Germinal center (tissue), 1 donor: ENCODE measurements around the gene ATP7A.
"Not testable (repeated sequence)": the region's sequence is repeated elsewhere in the genome, so short reads cannot be mapped to it uniquely, and the experiment has no call there.

ENCODE experiments used
- DNase-seq: peaks from one replicate; pipeline ENCODE4 v3.0.0; 2012; ENCODE audit warnings: mixed read lengths, low spot score

ATP7A gene

DNA sequence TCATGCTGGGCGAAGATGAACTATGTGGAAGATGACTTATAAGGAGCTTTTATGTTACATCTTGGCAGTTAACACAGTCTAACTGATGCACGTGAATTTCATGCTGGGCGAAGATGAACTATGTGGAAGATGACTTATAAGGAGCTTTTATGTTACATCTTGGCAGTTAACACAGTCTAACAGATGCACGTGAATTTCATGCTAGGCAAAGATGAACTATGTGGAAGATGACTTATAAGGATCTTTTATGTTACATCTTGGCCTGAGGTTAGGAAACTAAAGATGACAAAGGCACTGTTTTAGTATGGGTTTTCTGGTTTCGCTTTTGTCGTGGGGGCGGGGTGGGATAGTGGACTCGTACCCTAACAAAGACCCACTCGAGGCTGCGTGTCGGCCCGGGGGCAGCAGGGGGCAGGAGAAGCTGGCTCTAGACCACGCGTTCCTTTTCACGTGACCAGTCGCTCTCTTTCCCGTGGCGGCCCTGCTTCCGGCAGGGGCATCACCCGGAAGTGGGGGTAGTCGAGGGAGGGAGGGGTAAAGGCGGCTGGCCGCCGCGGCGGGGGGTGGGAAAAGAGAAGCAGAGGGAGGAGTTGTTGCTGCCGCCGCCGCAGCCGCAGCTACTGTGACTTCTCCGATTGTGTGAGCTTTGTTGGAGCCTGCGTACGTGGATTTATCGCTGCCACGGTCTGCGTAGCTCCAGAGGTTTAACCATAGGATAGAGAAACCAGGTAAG is at the start of gene ATP7A:
ATP7A (plus strand) TSS at position 586 of the 733 bp plus-strand sequence. CDS start 60,949 bp downstream, outside the sequence.
- DNase-seq = peak; percentile 90

GRCh38 chrX:77875372-77875771 is 35.1 kb upstream of the ATP7A start:
- no peak for DNase-seq

GRCh38 chrX:77881418-77881817 is 29.1 kb upstream of the ATP7A start:
- not testable (repeated sequence) for DNase-seq

GRCh38 chrX:77892887-77893286 is 17.6 kb upstream of the ATP7A start:
- DNase-seq = no peak

DNA sequence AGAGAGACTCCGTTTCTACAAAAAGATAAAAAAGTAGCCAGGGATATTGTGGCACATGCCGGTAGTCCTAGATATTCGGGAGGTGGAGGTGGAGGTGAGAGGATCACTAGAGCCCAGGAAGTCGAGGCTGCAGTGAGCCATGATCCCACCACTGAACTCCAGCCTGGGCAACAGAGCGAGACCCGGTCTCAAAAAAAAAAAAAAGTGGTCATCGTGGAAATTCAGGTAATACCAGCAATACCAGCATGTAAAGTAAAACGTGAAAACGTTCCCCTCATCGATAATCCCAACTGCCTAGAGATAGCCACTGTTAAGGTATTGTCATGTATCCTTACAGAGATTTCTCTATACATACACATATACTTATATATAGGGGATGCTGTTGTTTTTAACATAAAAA is 16.8 kb upstream of the ATP7A start:
- no peak for DNase-seq

DNA sequence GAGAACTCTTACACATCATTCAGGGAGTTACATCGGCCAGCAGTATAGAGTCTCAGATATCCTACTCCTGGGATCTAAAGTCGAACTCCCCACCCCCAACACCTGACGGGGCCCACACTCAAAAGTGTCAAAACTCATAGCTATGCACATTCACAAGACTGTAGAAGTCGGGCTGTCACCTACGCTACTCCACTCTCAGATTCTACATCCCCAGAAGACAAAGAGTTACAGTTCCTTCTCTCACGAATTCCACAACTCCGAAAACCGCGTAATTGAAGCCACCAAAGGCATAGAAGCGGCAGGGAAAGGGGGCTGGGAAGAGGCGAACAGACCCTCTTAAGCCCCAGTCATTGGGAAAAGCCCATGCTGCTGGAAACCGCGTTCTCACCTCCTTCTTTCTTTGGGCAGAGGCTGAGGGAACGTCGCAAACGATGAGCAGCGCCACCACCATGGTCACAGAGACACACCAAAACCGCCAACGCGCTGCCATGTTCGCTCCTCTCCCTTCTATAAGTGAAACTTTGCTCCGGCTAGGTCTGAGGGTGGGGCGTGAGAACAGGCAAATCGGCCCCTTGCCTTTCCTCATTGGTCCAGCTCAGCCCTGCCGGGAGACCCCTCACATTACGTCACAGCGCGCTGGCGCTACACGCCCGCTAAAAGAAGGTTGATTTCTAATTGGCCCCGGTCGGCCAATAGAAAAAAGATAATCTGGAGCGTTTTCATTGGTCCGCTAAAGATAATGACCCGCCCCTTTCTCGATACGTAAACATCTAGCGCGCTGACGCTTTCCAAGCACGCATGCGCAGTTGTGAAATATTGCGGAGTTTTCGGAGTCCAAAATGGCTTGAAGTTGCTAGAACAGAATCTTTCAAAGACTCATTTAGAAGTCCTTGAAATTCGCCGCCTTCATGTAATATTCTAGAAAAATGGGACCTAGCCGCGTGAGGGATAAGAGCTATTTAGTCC is 15.3 kb upstream of the ATP7A start, which contains the start of gene MAGT1:
MAGT1 (minus strand) TSS at position 515 of the 966 bp plus-strand sequence; CDS start at position 490, 25 bp downstream.
- peak; percentile 84 for DNase-seq

GRCh38 chrX:77899081-77899828 is 11.2 kb upstream of the ATP7A start, which contains the start of gene COX7B:
TSS of gene COX7B (plus strand) at chrX:77899468. CDS start at chrX:77899554, 86 bp downstream.
- peak; percentile 66 for DNase-seq

DNA sequence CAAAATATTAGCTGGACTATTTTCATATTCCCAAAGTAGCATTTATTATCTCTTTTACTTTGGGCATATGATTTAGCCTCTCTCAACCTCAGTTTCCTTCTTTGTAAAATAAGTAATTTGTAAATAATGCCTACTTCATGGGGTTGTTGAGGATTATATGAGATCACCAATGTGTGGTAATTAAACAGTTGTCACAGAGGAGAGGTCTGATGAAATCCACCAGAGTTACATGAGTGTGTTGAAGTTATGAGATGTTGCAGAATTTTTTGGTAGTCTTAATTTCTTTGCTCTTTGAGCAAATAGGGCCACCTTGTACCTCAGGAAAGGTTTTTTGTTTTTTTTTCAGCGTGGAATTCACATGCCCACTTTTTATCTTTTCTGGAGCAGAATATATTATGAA is 9.8 kb upstream of the ATP7A start:
- DNase-seq = no peak

- DNase-seq = no peak
Measured at GRCh38 chrX:77901506-77901905, 9.0 kb upstream of the ATP7A start.

GRCh38 chrX:77917294-77917933 is 6.9 kb downstream of the ATP7A start:
- no peak for DNase-seq

DNA sequence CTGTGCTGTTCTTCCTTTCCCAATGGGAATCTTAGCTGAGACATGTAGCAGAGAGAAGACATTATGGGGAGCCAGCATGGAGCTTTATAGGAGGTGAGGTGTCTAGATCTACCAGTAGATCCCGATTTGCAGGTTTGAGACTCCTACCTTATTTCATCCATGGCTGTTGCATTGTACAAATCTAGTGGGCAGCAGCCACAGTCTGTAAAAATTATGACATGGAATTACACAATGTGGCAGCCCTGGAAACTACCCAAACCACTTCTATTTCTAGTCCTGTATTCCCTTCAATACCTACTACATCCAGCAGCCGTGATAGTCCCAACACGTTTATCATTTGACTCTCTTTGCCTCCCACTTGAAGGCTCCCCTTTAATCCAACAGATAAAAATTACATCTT is 8.1 kb downstream of the ATP7A start:
- no peak for DNase-seq

GRCh38 chrX:77919370-77919769 is 8.9 kb downstream of the ATP7A start:
- not testable (repeated sequence) for DNase-seq

DNA sequence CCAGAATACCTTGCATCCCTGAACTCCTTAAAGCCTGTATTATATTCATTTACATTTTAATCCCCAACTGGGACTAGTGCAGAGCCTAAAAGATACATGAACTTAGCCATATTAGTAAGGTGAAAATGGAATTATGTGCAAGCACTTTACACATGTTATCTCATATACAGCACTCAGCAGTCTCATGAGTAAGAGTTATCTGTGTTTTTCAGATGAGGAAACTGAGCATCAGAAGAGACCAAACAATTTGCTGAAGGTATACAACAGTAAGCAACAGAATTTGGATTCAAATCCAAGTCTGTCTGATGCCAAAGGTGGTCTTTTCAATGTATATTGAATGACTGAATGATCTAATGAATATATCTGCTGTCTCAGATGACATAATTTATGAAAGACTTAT is 12.3 kb downstream of the ATP7A start:
- DNase-seq = no peak

GRCh38 chrX:77924320-77924859 is 13.9 kb downstream of the ATP7A start:
- DNase-seq = no peak

- DNase-seq = no peak
Measured at GRCh38 chrX:77925764-77926163, 15.3 kb downstream of the ATP7A start.

DNA sequence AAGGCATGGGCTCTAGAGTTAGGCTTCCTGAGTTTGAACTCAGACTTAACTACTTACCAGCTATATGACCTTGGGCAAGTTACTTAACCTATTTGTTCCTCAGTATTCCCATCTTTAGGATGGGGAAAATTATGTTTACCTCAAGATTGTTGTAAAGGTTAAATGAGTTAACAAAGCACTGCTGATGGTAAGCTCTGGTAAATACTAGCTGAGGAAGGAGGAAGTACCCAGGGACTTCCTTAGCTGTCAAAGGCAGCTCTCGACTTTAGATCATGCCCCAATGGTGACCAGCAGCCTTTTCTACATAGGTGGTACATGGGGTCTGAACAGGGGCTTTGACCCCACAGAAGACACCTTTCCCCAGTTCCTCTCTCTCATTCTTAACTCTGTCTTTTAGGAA is 20.1 kb downstream of the ATP7A start:
- DNase-seq = no peak

DNA sequence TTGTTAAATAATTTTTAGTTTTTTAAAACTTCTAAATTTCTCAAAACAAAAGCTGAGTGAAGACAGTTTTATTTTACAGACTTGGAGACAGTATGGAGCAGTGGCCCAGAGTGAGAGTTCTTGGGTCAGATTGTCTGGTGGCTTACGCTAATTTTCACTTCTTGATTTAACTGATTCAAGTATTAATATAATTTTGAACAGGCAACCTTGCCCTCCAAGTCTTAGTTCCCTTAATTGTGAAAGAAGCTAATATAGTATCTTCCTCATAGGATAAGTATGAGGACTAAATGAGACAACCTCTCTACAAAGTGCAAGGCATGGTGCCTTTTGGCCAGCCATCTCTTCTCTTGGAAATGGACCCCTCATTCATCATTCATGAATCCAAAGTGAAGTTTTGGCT is 25.4 kb downstream of the ATP7A start:
- DNase-seq = no peak

- DNase-seq = no peak
Measured at GRCh38 chrX:77936299-77936698, 25.8 kb downstream of the ATP7A start.

GRCh38 chrX:77937291-77937690 is 26.8 kb downstream of the ATP7A start:
- no peak for DNase-seq

GRCh38 chrX:77938083-77938680 is 27.7 kb downstream of the ATP7A start:
- DNase-seq = no peak

DNA sequence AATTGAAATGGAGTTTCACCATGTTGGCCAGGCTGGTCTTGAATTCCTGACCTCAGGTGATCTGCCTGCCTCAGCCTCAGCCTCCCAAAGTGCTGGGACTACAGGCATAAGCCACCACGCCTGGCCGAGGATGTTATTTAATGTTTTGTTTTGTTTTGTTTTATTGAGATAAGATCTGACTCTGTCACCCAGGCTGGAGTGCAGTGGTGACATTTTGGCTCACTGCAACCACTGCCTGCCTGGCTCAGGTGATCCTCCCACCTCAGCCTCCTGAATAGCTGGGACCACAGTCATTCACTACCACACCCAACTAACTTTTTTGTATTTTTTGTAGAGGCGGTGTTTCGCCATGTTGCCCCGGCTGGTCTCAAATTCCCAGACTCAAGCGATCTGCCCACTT is 34.5 kb downstream of the ATP7A start:
- not testable (repeated sequence) for DNase-seq
